ENCODE measurements around the gene DMD.

Gene DMD

DNA sequence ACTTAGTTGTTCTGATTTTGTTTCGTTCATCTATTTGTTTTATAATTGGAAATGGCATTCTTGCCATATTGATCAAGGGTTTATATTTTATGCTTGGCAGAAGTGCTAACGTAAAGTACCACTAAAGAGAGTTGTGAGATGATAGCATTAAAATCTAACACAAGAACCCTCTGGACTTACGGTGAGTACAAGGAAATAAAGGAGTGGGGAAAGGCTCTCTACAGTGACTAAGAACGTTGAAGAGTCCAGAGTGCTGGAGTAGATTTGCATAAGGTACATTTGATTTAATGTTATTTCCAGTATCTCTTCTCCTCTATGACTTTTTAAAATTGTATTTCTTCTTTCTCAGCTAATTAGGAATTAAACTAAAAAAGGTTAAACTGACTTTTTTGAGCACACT, 612.6 kb downstream of the DMD start:
- TF ChIP-seq, protein P1, sequence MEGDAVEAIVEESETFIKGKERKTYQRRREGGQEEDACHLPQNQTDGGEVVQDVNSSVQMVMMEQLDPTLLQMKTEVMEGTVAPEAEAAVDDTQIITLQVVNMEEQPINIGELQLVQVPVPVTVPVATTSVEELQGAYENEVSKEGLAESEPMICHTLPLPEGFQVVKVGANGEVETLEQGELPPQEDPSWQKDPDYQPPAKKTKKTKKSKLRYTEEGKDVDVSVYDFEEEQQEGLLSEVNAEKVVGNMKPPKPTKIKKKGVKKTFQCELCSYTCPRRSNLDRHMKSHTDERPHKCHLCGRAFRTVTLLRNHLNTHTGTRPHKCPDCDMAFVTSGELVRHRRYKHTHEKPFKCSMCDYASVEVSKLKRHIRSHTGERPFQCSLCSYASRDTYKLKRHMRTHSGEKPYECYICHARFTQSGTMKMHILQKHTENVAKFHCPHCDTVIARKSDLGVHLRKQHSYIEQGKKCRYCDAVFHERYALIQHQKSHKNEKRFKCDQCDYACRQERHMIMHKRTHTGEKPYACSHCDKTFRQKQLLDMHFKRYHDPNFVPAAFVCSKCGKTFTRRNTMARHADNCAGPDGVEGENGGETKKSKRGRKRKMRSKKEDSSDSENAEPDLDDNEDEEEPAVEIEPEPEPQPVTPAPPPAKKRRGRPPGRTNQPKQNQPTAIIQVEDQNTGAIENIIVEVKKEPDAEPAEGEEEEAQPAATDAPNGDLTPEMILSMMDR (IDR thresholded peaks at IDR 0.05; ENCODE audit: borderline replicate concordance, control extremely low read depth, extremely low read depth, insufficient read depth, missing control alignments) = no peak
- in situ Hi-C loops (cut with MboI; ENCODE audit: low sequenced_read_pairs, unreplicated experiment) = no loop called here
- no peak for DNase-seq (ENCODE audit: low spot score)

DNA sequence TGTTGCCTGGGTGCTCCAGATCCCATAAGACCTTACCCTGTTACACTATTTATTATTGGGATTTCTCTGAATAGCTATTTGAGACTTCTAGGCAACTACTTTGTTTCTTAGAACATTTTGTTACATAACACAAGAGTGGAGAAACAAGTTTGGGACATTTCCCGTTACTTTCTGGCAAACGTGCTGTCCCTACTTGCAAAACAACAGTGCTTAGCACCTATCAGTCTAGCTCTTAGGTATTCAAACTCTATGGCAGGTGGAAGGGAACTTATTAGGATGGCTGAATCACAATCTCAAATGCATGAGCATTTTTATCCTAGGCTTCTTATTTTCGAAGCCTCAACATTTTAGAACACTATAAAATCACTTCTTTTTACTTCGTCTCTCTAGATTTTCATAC, 613.6 kb downstream of the DMD start:
- no peak for DNase-seq (ENCODE audit: low spot score)
- in situ Hi-C loops (cut with MboI; ENCODE audit: low sequenced_read_pairs, unreplicated experiment) = no loop called here
- TF ChIP-seq, protein P1 (IDR thresholded peaks at IDR 0.05; ENCODE audit: borderline replicate concordance, control extremely low read depth, extremely low read depth, insufficient read depth, missing control alignments) = no peak

DNA sequence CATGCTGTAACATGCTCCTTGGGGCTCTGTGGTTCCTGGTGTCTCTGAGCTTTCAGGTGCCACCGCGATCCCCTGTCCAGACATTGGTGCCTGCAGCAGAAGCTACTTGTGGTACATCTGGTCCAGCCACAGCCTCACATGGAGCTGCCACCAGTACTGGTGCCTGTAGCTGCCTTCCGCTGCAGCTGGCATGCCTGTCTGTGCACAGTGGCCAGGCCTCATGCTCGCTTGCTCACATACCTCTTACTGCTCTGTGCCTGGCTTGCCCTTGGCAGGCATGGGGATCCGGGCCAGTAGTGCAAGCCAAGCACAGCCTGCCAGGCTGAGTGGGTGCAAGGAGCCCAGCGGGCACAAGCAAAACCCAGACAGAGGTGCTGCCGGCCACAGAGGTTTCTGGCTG, 618.6 kb downstream of the DMD start:
- in situ Hi-C loops (cut with MboI; ENCODE audit: low sequenced_read_pairs, unreplicated experiment) = no loop called here
- DNase-seq (ENCODE audit: low spot score) = no peak

DNA sequence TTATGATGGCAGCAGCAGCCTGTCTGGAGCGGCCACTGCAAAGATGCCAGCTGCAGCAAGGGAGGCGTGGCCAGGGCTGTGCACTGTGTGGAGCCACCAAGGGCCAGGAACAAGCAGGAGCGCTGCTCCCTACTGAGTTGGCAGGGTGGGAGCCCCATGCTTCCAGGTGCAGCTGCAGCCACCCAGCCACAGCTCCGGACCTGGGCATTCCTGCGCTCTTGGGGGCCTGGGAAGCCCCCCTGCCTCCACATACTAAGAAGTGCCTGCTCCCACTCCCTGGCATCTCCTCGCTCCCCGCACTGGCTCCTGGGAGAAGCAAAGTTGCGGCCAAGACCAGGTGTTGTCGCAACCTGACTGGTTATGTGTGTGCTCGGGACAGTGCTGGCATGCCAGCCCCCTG, 619.8 kb downstream of the DMD start:
- in situ Hi-C loops (cut with MboI; ENCODE audit: low sequenced_read_pairs, unreplicated experiment) = no loop called here
- no peak for DNase-seq (ENCODE audit: low spot score)
- TF ChIP-seq, protein P1 (IDR thresholded peaks at IDR 0.05; ENCODE audit: borderline replicate concordance, control extremely low read depth, extremely low read depth, insufficient read depth, missing control alignments) = no peak

More for the DNA sequence above, 618.6 kb downstream of the DMD start:
- TF ChIP-seq, protein P1 (IDR thresholded peaks at IDR 0.05; ENCODE audit: borderline replicate concordance, control extremely low read depth, extremely low read depth, insufficient read depth, missing control alignments) = no peak

DNA sequence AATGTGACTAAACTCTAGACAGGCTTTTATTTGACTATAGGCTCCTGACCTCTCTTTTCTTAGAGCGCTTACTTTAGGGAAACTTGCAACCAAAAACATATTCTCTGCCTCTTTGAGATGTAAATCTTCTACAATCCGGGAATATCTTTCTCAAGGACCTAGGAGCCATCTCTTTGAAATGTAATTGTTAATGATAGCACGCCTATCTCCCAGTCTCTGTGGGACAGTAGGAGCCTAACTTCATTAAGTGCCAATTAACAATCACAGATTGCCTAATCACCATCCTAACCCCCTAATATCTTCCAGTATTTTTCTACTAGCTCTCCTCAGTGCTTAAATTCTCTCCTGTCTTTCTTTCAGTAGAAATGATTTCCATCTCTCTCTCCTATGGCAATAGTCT, 628.6 kb downstream of the DMD start:
- in situ Hi-C loops (cut with MboI; ENCODE audit: low sequenced_read_pairs, unreplicated experiment) = no loop called here
- no peak for DNase-seq (ENCODE audit: low spot score)
- TF ChIP-seq, protein P1 (IDR thresholded peaks at IDR 0.05; ENCODE audit: borderline replicate concordance, control extremely low read depth, extremely low read depth, insufficient read depth, missing control alignments) = no peak

DNA sequence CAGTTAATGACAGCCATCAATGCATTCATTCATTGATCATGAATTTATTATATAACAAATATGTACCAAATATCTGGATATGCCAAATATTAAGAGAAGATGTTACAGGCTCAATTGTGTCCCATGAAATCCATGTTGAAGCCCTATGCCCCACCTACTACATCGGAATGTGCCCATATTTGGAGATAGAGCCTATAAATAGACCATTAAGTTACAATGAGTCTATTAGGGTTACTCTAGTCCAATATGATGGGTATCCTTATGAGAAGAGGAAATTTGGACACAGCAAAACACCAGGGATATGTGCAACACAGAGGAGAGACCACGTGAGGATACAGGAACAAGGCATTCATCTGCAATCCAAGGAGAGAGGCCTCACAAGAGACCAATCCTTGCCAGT, 634.5 kb downstream of the DMD start:
- no peak for DNase-seq (ENCODE audit: low spot score)
- TF ChIP-seq, protein P1 (IDR thresholded peaks at IDR 0.05; ENCODE audit: borderline replicate concordance, control extremely low read depth, extremely low read depth, insufficient read depth, missing control alignments) = no peak
- in situ Hi-C loops (cut with MboI; ENCODE audit: low sequenced_read_pairs, unreplicated experiment) = no loop called here

DNA sequence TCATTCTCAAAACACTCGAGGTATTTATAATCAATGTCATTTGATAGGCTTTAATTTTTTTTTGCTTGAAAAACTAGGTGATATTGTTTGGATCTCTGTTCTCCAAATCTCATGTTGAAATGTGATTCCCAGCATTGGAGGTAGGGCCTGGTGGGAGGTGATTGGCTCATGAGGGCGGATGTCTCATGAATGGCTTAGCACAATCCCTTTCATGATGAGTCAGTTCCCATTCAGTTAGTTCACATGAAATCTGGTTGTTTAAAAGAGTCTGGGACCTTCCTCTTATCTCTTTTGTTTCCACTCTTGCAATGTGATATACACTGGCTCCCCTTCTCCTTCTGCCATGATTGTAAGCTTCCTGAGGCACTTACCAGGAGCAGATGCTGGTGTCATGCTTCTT, 638.7 kb downstream of the DMD start:
- DNase-seq (ENCODE audit: low spot score) = no peak
- in situ Hi-C loops (cut with MboI; ENCODE audit: low sequenced_read_pairs, unreplicated experiment) = no loop called here
- TF ChIP-seq, protein P1 (IDR thresholded peaks at IDR 0.05; ENCODE audit: borderline replicate concordance, control extremely low read depth, extremely low read depth, insufficient read depth, missing control alignments) = no peak

Measured in GM13976 (cell line).